ENCODE data around the gene SLC29A3.

Gene SLC29A3

GRCh38 chr10:71382028-71382427 is 63.0 kb downstream of the SLC29A3 start:
- no peak overlapping the region for H3K4me3 ChIP-seq (ENCODE audit: low read length)

GRCh38 chr10:71382757-71383156 is 63.7 kb downstream of the SLC29A3 start:
- Histone ChIP-seq H3K4me2 (ENCODE audit: low read length) (no peak overlapping the region), H3K27ac (ENCODE audit: low read depth, low read length) (no peak overlapping the region), H3K36me3 (ENCODE audit: control insufficient read depth, insufficient read depth, low read length) (no peaks in the 10 kb centered on the region), H3K4ac (ENCODE audit: low read depth, low read length) (no peak overlapping the region), H4K8ac (ENCODE audit: low read depth, low read length) (no peak overlapping the region), H3K27me3 (ENCODE audit: insufficient read depth, low read length, poor library complexity) (no peaks in the 10 kb centered on the region), H3K9ac (ENCODE audit: low read length) (no peak overlapping the region), H3K23ac (ENCODE audit: low read length) (no peak overlapping the region), H2BK120ac (ENCODE audit: low read depth, low read length) (no peak overlapping the region), H2BK5ac (ENCODE audit: low read length) (no peak overlapping the region), H3K79me1 (ENCODE audit: low read length) (no peaks in the 10 kb centered on the region), H2AK5ac (ENCODE audit: low read length) (no peak overlapping the region), H3K18ac (ENCODE audit: low read length) (no peak overlapping the region), H3K4me3 (ENCODE audit: low read length) (no peak overlapping the region), H3K56ac (ENCODE audit: low read length) (no peak overlapping the region), H3K79me2 (ENCODE audit: control insufficient read depth, insufficient read depth, low read length) (no peaks in the 10 kb centered on the region), H4K5ac (ENCODE audit: low read length) (no peak overlapping the region), H3K4me1 (ENCODE audit: control insufficient read depth, low read depth, low read length) (no peaks in the 10 kb centered on the region), H2BK15ac (replicated peaks; ENCODE audit: low read depth) (no peak overlapping the region)
- DNase-seq, result no peak
- no CpG with 5 or more reads among the region's 1 CpG for WGBS (ENCODE audit: extremely low coverage, insufficient coverage, low lambda C conversion rate)

More at GRCh38 chr10:71382028-71382427, 63.0 kb downstream of the SLC29A3 start:
- no peak overlapping the region for H3K4ac ChIP-seq (ENCODE audit: low read depth, low read length)
- no peak overlapping the region for H4K5ac ChIP-seq (ENCODE audit: low read length)
- H3K23ac ChIP-seq (ENCODE audit: low read length), result no peak overlapping the region
- no peaks in the 10 kb centered on the region for H3K79me1 ChIP-seq (ENCODE audit: low read length)
- H3K18ac ChIP-seq (ENCODE audit: low read length), result no peak overlapping the region
- H2AK5ac ChIP-seq (ENCODE audit: low read length), result no peak overlapping the region
- H3K36me3 ChIP-seq (ENCODE audit: control insufficient read depth, insufficient read depth, low read length), result no peaks in the 10 kb centered on the region
- H2BK5ac ChIP-seq (ENCODE audit: low read length), result no peak overlapping the region
- H3K4me1 ChIP-seq (ENCODE audit: control insufficient read depth, low read depth, low read length), result no peaks in the 10 kb centered on the region
- H2BK120ac ChIP-seq (ENCODE audit: low read depth, low read length), result no peak overlapping the region
- DNase-seq, result no peak
- no peak overlapping the region for H3K9ac ChIP-seq (ENCODE audit: low read length)
- no peak overlapping the region for H3K27ac ChIP-seq (ENCODE audit: low read depth, low read length)
- no peak overlapping the region for H4K8ac ChIP-seq (ENCODE audit: low read depth, low read length)
- H3K27me3 ChIP-seq (ENCODE audit: insufficient read depth, low read length, poor library complexity), result no peaks in the 10 kb centered on the region
- H3K79me2 ChIP-seq (ENCODE audit: control insufficient read depth, insufficient read depth, low read length), result no peaks in the 10 kb centered on the region
- no peak overlapping the region for H2BK15ac ChIP-seq (replicated peaks; ENCODE audit: low read depth)
- no peak overlapping the region for H3K56ac ChIP-seq (ENCODE audit: low read length)
- H3K4me2 ChIP-seq (ENCODE audit: low read length), result no peak overlapping the region
- WGBS (ENCODE audit: extremely low coverage, insufficient coverage, low lambda C conversion rate), result no CpG with 5 or more reads among the region's 2 CpGs

GRCh38 chr10:71383972-71384687 is 65.1 kb downstream of the SLC29A3 start:
- H3K36me3 ChIP-seq (ENCODE audit: control insufficient read depth, insufficient read depth, low read length), result no peaks in the 10 kb centered on the region
- no peak overlapping the region for H3K9ac ChIP-seq (ENCODE audit: low read length)
- H3K79me1 ChIP-seq (ENCODE audit: low read length), result no peaks in the 10 kb centered on the region
- no peak overlapping the region for H3K4ac ChIP-seq (ENCODE audit: low read depth, low read length)
- no peaks in the 10 kb centered on the region for H3K4me1 ChIP-seq (ENCODE audit: control insufficient read depth, low read depth, low read length)
- no peak overlapping the region for H3K56ac ChIP-seq (ENCODE audit: low read length)
- DNase-seq, result peak; percentile 73
- H3K23ac ChIP-seq (ENCODE audit: low read length), result no peak overlapping the region
- no peak overlapping the region for H2BK120ac ChIP-seq (ENCODE audit: low read depth, low read length)
- H3K18ac ChIP-seq (ENCODE audit: low read length), result no peak overlapping the region
- WGBS (ENCODE audit: extremely low coverage, insufficient coverage, low lambda C conversion rate), result no CpG with 5 or more reads among the region's 10 CpGs
- H3K4me3 ChIP-seq (ENCODE audit: low read length), result no peak overlapping the region
- no peak overlapping the region for H2BK15ac ChIP-seq (replicated peaks; ENCODE audit: low read depth)
- H3K4me2 ChIP-seq (ENCODE audit: low read length), result no peak overlapping the region
- no peak overlapping the region for H2BK5ac ChIP-seq (ENCODE audit: low read length)
- no peak overlapping the region for H2AK5ac ChIP-seq (ENCODE audit: low read length)
- H3K27me3 ChIP-seq (ENCODE audit: insufficient read depth, low read length, poor library complexity), result no peaks in the 10 kb centered on the region
- no peak overlapping the region for H4K5ac ChIP-seq (ENCODE audit: low read length)
- H3K79me2 ChIP-seq (ENCODE audit: control insufficient read depth, insufficient read depth, low read length), result no peaks in the 10 kb centered on the region
- no peak overlapping the region for H4K8ac ChIP-seq (ENCODE audit: low read depth, low read length)
- H3K27ac ChIP-seq (ENCODE audit: low read depth, low read length), result no peak overlapping the region

- WGBS (ENCODE audit: extremely low coverage, insufficient coverage, low lambda C conversion rate), result 100% methylated on average over 1 of the region's 5 CpGs
- H3K27me3 ChIP-seq (ENCODE audit: insufficient read depth, low read length, poor library complexity), result no peaks in the 10 kb centered on the region
Observed at GRCh38 chr10:71388171-71388570, 69.1 kb downstream of the SLC29A3 start.

GRCh38 chr10:71388583-71389310 is 69.7 kb downstream of the SLC29A3 start:
- H2BK5ac ChIP-seq (ENCODE audit: low read length), result no peak overlapping the region
- no peak overlapping the region for H4K5ac ChIP-seq (ENCODE audit: low read length)
- no peak overlapping the region for H2BK15ac ChIP-seq (replicated peaks; ENCODE audit: low read depth)

More at GRCh38 chr10:71388171-71388570, 69.1 kb downstream of the SLC29A3 start:
- Histone ChIP-seq H4K5ac (ENCODE audit: low read length) (no peak overlapping the region), H2BK15ac (replicated peaks; ENCODE audit: low read depth) (no peak overlapping the region), H2AK5ac (ENCODE audit: low read length) (no peak overlapping the region), H3K23ac (ENCODE audit: low read length) (no peak overlapping the region), H3K18ac (ENCODE audit: low read length) (no peak overlapping the region), H3K79me1 (ENCODE audit: low read length) (no peaks in the 10 kb centered on the region), H3K9ac (ENCODE audit: low read length) (no peak overlapping the region), H3K4me3 (ENCODE audit: low read length) (no peak overlapping the region), H3K79me2 (ENCODE audit: control insufficient read depth, insufficient read depth, low read length) (no peaks in the 10 kb centered on the region), H3K4me1 (ENCODE audit: control insufficient read depth, low read depth, low read length) (no peaks in the 10 kb centered on the region), H4K8ac (ENCODE audit: low read depth, low read length) (no peak overlapping the region), H3K56ac (ENCODE audit: low read length) (no peak overlapping the region), H3K27ac (ENCODE audit: low read depth, low read length) (no peak overlapping the region), H2BK5ac (ENCODE audit: low read length) (no peak overlapping the region), H3K4ac (ENCODE audit: low read depth, low read length) (no peak overlapping the region), H3K36me3 (ENCODE audit: control insufficient read depth, insufficient read depth, low read length) (no peaks in the 10 kb centered on the region), H3K4me2 (ENCODE audit: low read length) (no peak overlapping the region), H2BK120ac (ENCODE audit: low read depth, low read length) (no peak overlapping the region)
- DNase-seq, result no peak

More at GRCh38 chr10:71388583-71389310, 69.7 kb downstream of the SLC29A3 start:
- no peak overlapping the region for H3K9ac ChIP-seq (ENCODE audit: low read length)
- no CpG with 5 or more reads among the region's 8 CpGs for WGBS (ENCODE audit: extremely low coverage, insufficient coverage, low lambda C conversion rate)
- no peak overlapping the region for H3K27ac ChIP-seq (ENCODE audit: low read depth, low read length)
- H3K4ac ChIP-seq (ENCODE audit: low read depth, low read length), result no peak overlapping the region
- no peaks in the 10 kb centered on the region for H3K4me1 ChIP-seq (ENCODE audit: control insufficient read depth, low read depth, low read length)
- H2AK5ac ChIP-seq (ENCODE audit: low read length), result no peak overlapping the region
- no peak for DNase-seq
- no peak overlapping the region for H3K56ac ChIP-seq (ENCODE audit: low read length)
- H3K18ac ChIP-seq (ENCODE audit: low read length), result no peak overlapping the region
- H3K4me2 ChIP-seq (ENCODE audit: low read length), result no peak overlapping the region
- H3K4me3 ChIP-seq (ENCODE audit: low read length), result no peak overlapping the region
- H2BK120ac ChIP-seq (ENCODE audit: low read depth, low read length), result no peak overlapping the region
- no peaks in the 10 kb centered on the region for H3K79me1 ChIP-seq (ENCODE audit: low read length)
- no peaks in the 10 kb centered on the region for H3K79me2 ChIP-seq (ENCODE audit: control insufficient read depth, insufficient read depth, low read length)
- no peak overlapping the region for H3K23ac ChIP-seq (ENCODE audit: low read length)
- no peak overlapping the region for H4K8ac ChIP-seq (ENCODE audit: low read depth, low read length)
- no peaks in the 10 kb centered on the region for H3K36me3 ChIP-seq (ENCODE audit: control insufficient read depth, insufficient read depth, low read length)
- H3K27me3 ChIP-seq (ENCODE audit: insufficient read depth, low read length, poor library complexity), result no peaks in the 10 kb centered on the region

Measured in mesendoderm (in vitro differentiated cells).